Measurements from ENCODE around the gene KRTAP10-10. TPM values are rescaled to one million over a fixed set of nuclear protein-coding genes. Genes with fewer than 3 reads are reported as not detected.

Gene KRTAP10-10
- total and polyA plus RNA-seq, 2 of the 8 experiments (the other 6 are each of a cell fraction or from before 2014, with no cell fraction given): not detected

DNA sequence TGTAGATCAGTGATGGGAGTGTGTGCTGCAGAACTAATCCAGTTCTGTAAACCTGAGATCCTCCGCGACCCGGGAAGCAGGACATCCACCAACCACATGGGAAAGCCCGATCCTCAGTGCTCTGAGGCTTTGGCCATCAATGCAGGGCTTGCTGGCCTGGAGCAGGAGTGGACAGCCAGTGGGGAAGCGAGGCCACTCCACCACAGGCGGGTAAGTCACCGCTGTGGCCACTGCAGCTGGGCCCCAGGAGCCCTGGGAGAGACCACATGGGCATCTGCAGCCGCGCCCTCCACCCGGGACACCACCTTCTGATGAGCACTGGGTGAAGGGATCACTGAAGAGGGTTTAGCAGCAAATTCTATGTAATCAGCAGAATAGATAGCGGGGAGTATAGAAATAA is 44.0 kb downstream of the KRTAP10-10 start:
- Histone ChIP-seq H3K18ac (ENCODE audit: extremely low read depth, low read length) (no peak overlapping the region), H2AK5ac (ENCODE audit: low read depth, low read length) (no peak overlapping the region), H4K8ac (ENCODE audit: extremely low read depth, insufficient read depth, low read length) (no peak overlapping the region; the same call in 1 of the 2 replicates), H3K4me3 (ENCODE audit: extremely low read depth in 1 of 4, insufficient read depth in 2 of 4, low read depth in 3 of 4, low read length in 4 of 4) (no peak overlapping the region), H3K9me3 (ENCODE audit: insufficient read depth in 2 of 2, low read depth in 1 of 2, low read length in 1 of 2) (no peaks in the 10 kb centered on the region), H2BK15ac (ENCODE audit: low read length) (no peak overlapping the region), H3K4me1 (replicated peaks in 1 of 4; ENCODE audit: control insufficient read depth in 3 of 4, insufficient read depth in 4 of 4, low read length in 3 of 4) (peaks cover 0 to 1% (median 0%) of the 10 kb centered on the region in 4 experiments; a peak in 2 of 7 replicates), H3K14ac (ENCODE audit: insufficient read length) (no peak overlapping the region), H3K23me2 (ENCODE audit: low read depth, low read length) (no peaks in the 10 kb centered on the region), H2BK12ac (ENCODE audit: low read depth, low read length) (no peak overlapping the region), H3K27ac (ENCODE audit: low read depth, low read length) (no peak overlapping the region), H4K91ac (replicated peaks; ENCODE audit: insufficient read length, low read length) (no peak overlapping the region), H4K20me1 (replicated peaks in 1 of 2; ENCODE audit: control insufficient read depth in 1 of 2, insufficient read depth in 2 of 2, low read length in 2 of 2) (no peaks in the 10 kb centered on the region), H3K4ac (replicated peaks; ENCODE audit: insufficient read length, low read depth, low read length) (no peak overlapping the region), H3K4me2 (ENCODE audit: insufficient read depth in 1 of 2, low read depth in 2 of 2, low read length in 2 of 2) (no peak overlapping the region), H2BK5ac (ENCODE audit: low read depth, low read length) (no peak overlapping the region), H3K36me3 (ENCODE audit: control insufficient read depth in 2 of 4, insufficient read depth in 4 of 4, low read length in 3 of 4) (0 out of 8 replicates have a peak, but pooled peaks cover 0 to 2% (median 0%) of the 10 kb centered on the region in 4 experiments), H4K5ac (ENCODE audit: insufficient read length, low read depth, low read length) (no peak overlapping the region), H3K27me3 (replicated peaks in 1 of 4; ENCODE audit: control insufficient read depth in 3 of 4, extremely low read depth in 1 of 4, insufficient read depth in 3 of 4, low read length in 3 of 4) (no peaks in the 10 kb centered on the region), H3K79me1 (ENCODE audit: low read depth, low read length) (no peaks in the 10 kb centered on the region), H3K79me2 (ENCODE audit: control insufficient read depth in 1 of 2, insufficient read depth in 2 of 2, low read length in 2 of 2) (no peaks in the 10 kb centered on the region), H2BK120ac (replicated peaks; ENCODE audit: low read depth, low read length) (no peak overlapping the region), H3K23ac (ENCODE audit: insufficient read length) (no peak overlapping the region), H3K56ac (replicated peaks; ENCODE audit: insufficient read length, low read depth, low read length) (no peak overlapping the region), H3K9ac (replicated peaks in 1 of 4; ENCODE audit: extremely low read depth in 1 of 4, low read depth in 3 of 4, low read length in 3 of 4) (no peak overlapping the region), H2AFZ (ENCODE audit: low read length) (no peak overlapping the region), H2BK20ac (ENCODE audit: low read length) (no peak overlapping the region)
- 77% methylated on average over 11 of the region's 11 CpGs; no CpG with 5 or more reads in 1 of the 2 experiments for WGBS, 2 experiments (ENCODE audit: extremely low coverage in 1 of 2, insufficient coverage in 1 of 2, insufficient read length in 1 of 2, insufficient replicate concordance in 2 of 2, low coverage in 1 of 2, low lambda C conversion rate in 2 of 2, missing lambda C conversion rate in 1 of 2)
- POLR2A ChIA-PET (ENCODE audit: partially characterized antibody): no interaction called here
- CTCF ChIA-PET (ENCODE audit: partially characterized antibody): interaction anchor here (1.5 kb wide), 1 partner anchor 10 kb away, joined by 3 read pairs; no protein-coding TSS in a partner anchor
- TF ChIP-seq, protein P1, sequence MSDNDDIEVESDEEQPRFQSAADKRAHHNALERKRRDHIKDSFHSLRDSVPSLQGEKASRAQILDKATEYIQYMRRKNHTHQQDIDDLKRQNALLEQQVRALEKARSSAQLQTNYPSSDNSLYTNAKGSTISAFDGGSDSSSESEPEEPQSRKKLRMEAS (IDR thresholded peaks at IDR 0.05): no peak
- FAIRE-seq (no peak), DNase-seq (ENCODE audit: low read depth in 1 of 2, low spot score in 2 of 2) (no peak)

Data from H1 (cell line).